Measurements from ENCODE around the gene PDE3A. TPM values are rescaled to one million over a fixed set of nuclear protein-coding genes. Genes with fewer than 3 reads are reported as not detected.

Gene PDE3A
- total RNA-seq, 2 experiments from 2014 or later, result not detected

GRCh38 chr12:20588042-20588441 is 219.7 kb downstream of the PDE3A start:
- Histone ChIP-seq H3K4me3 (ENCODE audit: low read depth, low read length, poor library complexity, severe bottlenecking) (no peak overlapping the region), H3K4me1 (ENCODE audit: insufficient read depth, low read length, poor library complexity, severe bottlenecking) (no peaks in the 10 kb centered on the region), H3K9me2 (ENCODE audit: insufficient read depth, low read length) (no peaks in the 10 kb centered on the region), H2AFZ (ENCODE audit: low read length) (no peak overlapping the region), H3K36me3 (ENCODE audit: insufficient read depth, low read length) (no peaks in the 10 kb centered on the region), H3K27ac (ENCODE audit: low read depth, low read length, poor library complexity, severe bottlenecking) (no peak overlapping the region), H4K20me1 (ENCODE audit: insufficient read depth, low read length) (no peaks in the 10 kb centered on the region), H3K4me2 (ENCODE audit: low read length) (no peak overlapping the region), H3K79me2 (ENCODE audit: insufficient read depth, low read depth, low read length) (no peaks in the 10 kb centered on the region), H3K9me3 (ENCODE audit: low read length) (no peaks in the 10 kb centered on the region)
- DNase-seq (ENCODE audit: low spot score), result no peak
- intact Hi-C loops (cut with micrococcal nuclease; ENCODE audit: unreplicated experiment), result no loop called here
- TF ChIP-seq EZH2phosphoT487 (IDR thresholded peaks at IDR 0.05; ENCODE audit: borderline replicate concordance, low read depth, low read length), result no peak
- TF ChIP-seq CTCF (conservative IDR thresholded peaks at IDR 0.05; ENCODE audit: low read length), result no peak
- CTCF ChIA-PET (ENCODE audit: unreplicated experiment), result no interaction called here
- BruUV-seq (replicated peaks), result no TSS peak
- POLR2A ChIA-PET, result no interaction called here

GRCh38 chr12:20590570-20590969 is 222.2 kb downstream of the PDE3A start:
- H3K4me3 ChIP-seq (ENCODE audit: low read depth, low read length, poor library complexity, severe bottlenecking), result no peak overlapping the region
- H3K9me2 ChIP-seq (ENCODE audit: insufficient read depth, low read length), result no peaks in the 10 kb centered on the region
- no peak for DNase-seq (ENCODE audit: low spot score)
- CTCF ChIA-PET (ENCODE audit: unreplicated experiment), result no interaction called here
- H3K79me2 ChIP-seq (ENCODE audit: insufficient read depth, low read depth, low read length), result no peaks in the 10 kb centered on the region
- POLR2A ChIA-PET, result no interaction called here
- no TSS peak for BruUV-seq (replicated peaks)
- H3K36me3 ChIP-seq (ENCODE audit: insufficient read depth, low read length), result no peaks in the 10 kb centered on the region
- no peaks in the 10 kb centered on the region for H3K9me3 ChIP-seq (ENCODE audit: low read length)
- H3K27ac ChIP-seq (ENCODE audit: low read depth, low read length, poor library complexity, severe bottlenecking), result no peak overlapping the region
- no peaks in the 10 kb centered on the region for H3K4me1 ChIP-seq (ENCODE audit: insufficient read depth, low read length, poor library complexity, severe bottlenecking)
- H2AFZ ChIP-seq (ENCODE audit: low read length), result no peak overlapping the region
- H4K20me1 ChIP-seq (ENCODE audit: insufficient read depth, low read length), result no peaks in the 10 kb centered on the region
- intact Hi-C loops (cut with micrococcal nuclease; ENCODE audit: unreplicated experiment), result no loop called here
- TF ChIP-seq EZH2phosphoT487 (IDR thresholded peaks at IDR 0.05; ENCODE audit: borderline replicate concordance, low read depth, low read length) (no peak), CTCF (conservative IDR thresholded peaks at IDR 0.05; ENCODE audit: low read length) (no peak)
- H3K4me2 ChIP-seq (ENCODE audit: low read length), result no peak overlapping the region

GRCh38 chr12:20592556-20592955 is 224.2 kb downstream of the PDE3A start:
- no TSS peak for BruUV-seq (replicated peaks)
- Histone ChIP-seq H3K9me3 (ENCODE audit: low read length) (no peaks in the 10 kb centered on the region), H3K27ac (ENCODE audit: low read depth, low read length, poor library complexity, severe bottlenecking) (no peak overlapping the region), H3K4me1 (ENCODE audit: insufficient read depth, low read length, poor library complexity, severe bottlenecking) (no peaks in the 10 kb centered on the region), H3K9me2 (ENCODE audit: insufficient read depth, low read length) (no peaks in the 10 kb centered on the region), H3K36me3 (ENCODE audit: insufficient read depth, low read length) (no peaks in the 10 kb centered on the region), H3K4me2 (ENCODE audit: low read length) (no peak overlapping the region), H3K4me3 (ENCODE audit: low read depth, low read length, poor library complexity, severe bottlenecking) (no peak overlapping the region), H3K79me2 (ENCODE audit: insufficient read depth, low read depth, low read length) (no peaks in the 10 kb centered on the region), H4K20me1 (ENCODE audit: insufficient read depth, low read length) (no peaks in the 10 kb centered on the region), H2AFZ (ENCODE audit: low read length) (no peak overlapping the region)
- no peak for DNase-seq (ENCODE audit: low spot score)
- intact Hi-C loops (cut with micrococcal nuclease; ENCODE audit: unreplicated experiment), result no loop called here
- ChIA-PET CTCF (ENCODE audit: unreplicated experiment) (no interaction called here), POLR2A (no interaction called here)
- TF ChIP-seq EZH2phosphoT487 (IDR thresholded peaks at IDR 0.05; ENCODE audit: borderline replicate concordance, low read depth, low read length), result no peak
- no peak for TF ChIP-seq CTCF (conservative IDR thresholded peaks at IDR 0.05; ENCODE audit: low read length)
